Astrocyte (in vitro differentiated cells and primary cell): ENCODE data around the gene UGDH.

Source experiments
- CTCF ChIP-seq: IDR thresholded peaks from 2 replicates; pipeline ENCODE4 v1.5.1; 2011; ENCODE audit warnings: low read depth, mild to moderate bottlenecking, inconsistent platforms, low read length, moderate library complexity; ENCODE audit not compliant: insufficient read depth
- EZH2 ChIP-seq: IDR thresholded peaks from 2 replicates; pipeline ENCODE4 v1.6.1; 2012; ENCODE audit warnings: mild to moderate bottlenecking, low read length, inconsistent platforms; ENCODE audit not compliant: insufficient read depth

GRCh38 chr4:39541987-39542610 lies 14.9 kb upstream of the UGDH start:
- TF ChIP-seq CTCF (no peak), EZH2 (no peak)
